Mucosa of descending colon (tissue), 3 donors: Measurements from ENCODE around the gene SIGLEC12. TPM values are rescaled to one million over a fixed set of nuclear protein-coding genes. Genes with fewer than 3 reads are reported as not detected.

ENCODE experiments used
- ATAC-seq: fragments of 200-7000 bp; cut with Tn5 transposase; one replicate; pipeline ENCODE4 v1.9.1; 2020; ENCODE audit warnings: mild to moderate bottlenecking, moderate library complexity
- DNase-seq, 3 donors: peaks; one replicate each; pipeline ENCODE4 v3.0.0-alpha.2; 2020
- H3K36me3 ChIP-seq: fragments of 200-600 bp; one replicate; pipeline ENCODE4 v1.8.0; 2021; ENCODE audit warnings: low read depth, mild to moderate bottlenecking
- H3K4me1 ChIP-seq: fragments of 200-600 bp; one replicate; pipeline ENCODE4 v1.8.0; 2021; ENCODE audit warnings: low read depth, mild to moderate bottlenecking
- H3K4me3 ChIP-seq: fragments of 200-600 bp; one replicate; pipeline ENCODE4 v1.8.0; 2021; ENCODE audit warnings: mild to moderate bottlenecking
- H3K9me3 ChIP-seq: fragments of 200-600 bp; one replicate; pipeline ENCODE4 v1.8.0; 2021; ENCODE audit warnings: mild to moderate bottlenecking
- intact Hi-C, 2 donors: fragments of 100-400 bp; cut with DNase I in 1 of 2; cut with micrococcal nuclease in 1 of 2; formaldehyde crosslinking; loops; one replicate each; pipeline versions ENCODE4 v1.11.0 to v1.11.1; 2022; cut with DNase I, micrococcal nuclease
- total RNA-seq, 3 donors: library from RNA; stranded (reverse); fragmentation: NEBNext Ultra II Directional in 2 of 3; extraction: Animal tissue kit (Norgen Biotek cat#: 25700) in 2 of 3; gene quantifications; one replicate each; pipeline versions ENCODE4 v1.2.1 to v1.2.4, GENCODE V29; 2021 to 2023
- TF ChIP-seq, protein P1 (sequence below): fragments of 200-600 bp; IDR thresholded peaks from one replicate; pipeline ENCODE4 v1.8.0; 2022; ENCODE audit warnings: antibody characterized with exemption, mild to moderate bottlenecking
- donor health status: DM: no; HTN: no; CAD: no; lungs with moderate emphysema.
- donor health status: DM: no; HTN: no; CAD: no.
- donor health status: DM: no; HTN: yes; CAD: no.

Gene SIGLEC12
- total RNA-seq, 3 donors from 2014 or later, result 0.22 to 1.5 TPM; not detected in 1

DNA sequence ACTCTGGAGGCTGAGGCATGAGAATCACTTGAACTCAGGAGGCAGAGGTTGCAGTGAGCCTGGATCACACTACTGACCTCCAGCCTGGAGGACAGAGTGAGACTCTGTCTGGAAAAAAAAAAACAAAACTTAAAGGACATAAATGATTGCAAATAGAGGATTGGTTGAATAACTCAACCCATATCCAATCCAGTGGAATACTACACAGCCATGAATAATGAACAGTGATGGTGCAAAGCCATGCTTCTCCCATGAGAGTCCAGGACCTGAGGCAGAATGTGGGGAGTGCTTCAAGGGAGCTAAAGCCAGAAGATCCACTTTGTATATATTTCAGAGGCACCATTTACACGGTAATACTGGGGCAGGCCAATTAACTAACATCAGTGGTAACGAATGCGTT is 25.4 kb downstream of the SIGLEC12 start:
- H3K4me1 ChIP-seq, result no peaks in the 10 kb centered on the region
- no peak for ATAC-seq
- intact Hi-C loops, result loop anchor here in 1 of 2 donors (5.0 kb wide), 1 partner anchor 181 kb away; no protein-coding TSS in a partner anchor
- TF ChIP-seq, protein P1, sequence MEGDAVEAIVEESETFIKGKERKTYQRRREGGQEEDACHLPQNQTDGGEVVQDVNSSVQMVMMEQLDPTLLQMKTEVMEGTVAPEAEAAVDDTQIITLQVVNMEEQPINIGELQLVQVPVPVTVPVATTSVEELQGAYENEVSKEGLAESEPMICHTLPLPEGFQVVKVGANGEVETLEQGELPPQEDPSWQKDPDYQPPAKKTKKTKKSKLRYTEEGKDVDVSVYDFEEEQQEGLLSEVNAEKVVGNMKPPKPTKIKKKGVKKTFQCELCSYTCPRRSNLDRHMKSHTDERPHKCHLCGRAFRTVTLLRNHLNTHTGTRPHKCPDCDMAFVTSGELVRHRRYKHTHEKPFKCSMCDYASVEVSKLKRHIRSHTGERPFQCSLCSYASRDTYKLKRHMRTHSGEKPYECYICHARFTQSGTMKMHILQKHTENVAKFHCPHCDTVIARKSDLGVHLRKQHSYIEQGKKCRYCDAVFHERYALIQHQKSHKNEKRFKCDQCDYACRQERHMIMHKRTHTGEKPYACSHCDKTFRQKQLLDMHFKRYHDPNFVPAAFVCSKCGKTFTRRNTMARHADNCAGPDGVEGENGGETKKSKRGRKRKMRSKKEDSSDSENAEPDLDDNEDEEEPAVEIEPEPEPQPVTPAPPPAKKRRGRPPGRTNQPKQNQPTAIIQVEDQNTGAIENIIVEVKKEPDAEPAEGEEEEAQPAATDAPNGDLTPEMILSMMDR, result no peak
- DNase-seq, result no peak
- H3K36me3 ChIP-seq, result no peaks in the 10 kb centered on the region
- no peak overlapping the region for H3K4me3 ChIP-seq
- H3K9me3 ChIP-seq, result no peaks in the 10 kb centered on the region

DNA sequence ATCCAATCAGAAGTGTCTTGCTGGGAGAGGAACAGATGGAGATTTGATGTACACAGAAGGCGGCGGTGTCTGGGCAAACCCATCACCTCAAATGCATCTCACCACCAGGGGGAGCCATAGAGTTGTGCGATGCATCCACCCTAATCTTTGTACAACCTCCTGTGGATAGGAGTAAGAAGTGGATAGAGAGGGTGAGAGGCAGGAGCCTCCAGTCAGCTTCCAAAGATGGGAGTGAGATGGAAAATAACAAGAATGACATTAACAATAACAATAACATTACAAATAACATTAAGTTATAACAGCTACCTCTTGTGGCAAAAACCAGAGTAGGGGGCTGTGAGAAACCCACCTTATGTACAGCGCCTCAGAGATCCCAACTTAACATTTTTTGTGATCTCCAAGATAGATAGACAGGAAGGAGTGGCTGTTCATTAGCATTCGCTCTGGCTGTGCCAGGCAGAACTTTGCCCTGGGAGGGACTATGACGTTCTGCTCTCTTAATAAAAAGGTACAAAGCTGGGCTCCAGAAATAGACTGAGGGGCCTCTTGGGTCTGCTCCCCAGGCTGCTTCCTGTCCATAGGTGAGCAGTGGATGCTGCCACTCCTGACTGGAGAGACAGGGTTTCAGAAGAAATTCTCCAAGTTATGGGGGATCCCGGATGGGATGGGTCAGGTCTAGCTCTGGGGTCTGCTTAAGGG is 28.4 kb downstream of the SIGLEC12 start:
- H3K36me3 ChIP-seq, result no peaks in the 10 kb centered on the region
- no peaks in the 10 kb centered on the region for H3K9me3 ChIP-seq
- no peak overlapping the region for H3K4me3 ChIP-seq
- ATAC-seq, result peak; percentile 88
- no peaks in the 10 kb centered on the region for H3K4me1 ChIP-seq
- TF ChIP-seq, protein P1, result peak; percentile 75
- DNase-seq, result peak in 2 of 3 donors; percentile 51 to 94
- intact Hi-C loops, result no loop called here

DNA sequence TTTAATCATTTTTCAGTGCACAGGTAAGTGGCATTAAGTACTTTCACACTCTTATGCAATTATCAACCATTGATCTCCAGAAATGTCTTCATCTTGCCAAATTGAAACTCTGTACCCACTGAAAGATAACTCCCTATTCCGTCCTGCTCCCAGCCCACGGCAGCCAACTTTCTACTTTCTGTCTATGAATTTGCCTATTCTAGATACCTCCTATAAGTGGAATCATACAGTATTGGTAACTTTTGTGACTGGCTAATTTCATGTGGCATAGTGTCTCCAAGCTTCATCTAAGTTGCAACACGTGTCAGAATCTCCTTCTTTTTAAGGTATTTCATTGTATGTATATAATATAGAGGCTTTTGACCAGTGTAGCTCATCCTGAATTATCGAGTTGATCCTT is 29.0 kb downstream of the SIGLEC12 start:
- DNase-seq, result no peak

DNA sequence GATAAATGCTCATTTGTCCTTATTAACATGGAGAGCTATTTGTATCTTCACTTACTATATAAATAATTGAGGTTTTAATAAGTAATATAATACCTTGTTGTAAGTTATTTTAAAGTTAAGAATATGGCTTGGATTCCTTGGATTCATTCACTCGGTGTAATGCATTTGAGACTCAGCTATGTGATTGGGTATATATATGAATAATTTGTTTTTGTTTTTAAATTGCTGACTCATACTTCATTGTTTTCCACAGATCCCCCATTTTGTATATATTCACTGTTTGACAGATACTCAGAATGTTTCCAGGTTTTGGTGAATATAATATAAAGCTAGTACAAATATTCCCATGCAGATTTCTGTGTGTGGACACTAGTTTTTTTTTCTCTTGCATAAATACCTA is 30.1 kb downstream of the SIGLEC12 start:
- TF ChIP-seq, protein P1, result no peak
- no peaks in the 10 kb centered on the region for H3K36me3 ChIP-seq
- H3K4me1 ChIP-seq, result no peaks in the 10 kb centered on the region
- intact Hi-C loops, result no loop called here
- no peak overlapping the region for H3K4me3 ChIP-seq
- no peak for ATAC-seq
- no peaks in the 10 kb centered on the region for H3K9me3 ChIP-seq
- DNase-seq, result no peak

More for the DNA sequence above, 29.0 kb downstream of the SIGLEC12 start:
- TF ChIP-seq, protein P1, result no peak
- Histone ChIP-seq H3K4me3 (no peak overlapping the region), H3K36me3 (no peaks in the 10 kb centered on the region), H3K4me1 (no peaks in the 10 kb centered on the region), H3K9me3 (no peaks in the 10 kb centered on the region)
- intact Hi-C loops, result no loop called here
- ATAC-seq, result no peak

DNA sequence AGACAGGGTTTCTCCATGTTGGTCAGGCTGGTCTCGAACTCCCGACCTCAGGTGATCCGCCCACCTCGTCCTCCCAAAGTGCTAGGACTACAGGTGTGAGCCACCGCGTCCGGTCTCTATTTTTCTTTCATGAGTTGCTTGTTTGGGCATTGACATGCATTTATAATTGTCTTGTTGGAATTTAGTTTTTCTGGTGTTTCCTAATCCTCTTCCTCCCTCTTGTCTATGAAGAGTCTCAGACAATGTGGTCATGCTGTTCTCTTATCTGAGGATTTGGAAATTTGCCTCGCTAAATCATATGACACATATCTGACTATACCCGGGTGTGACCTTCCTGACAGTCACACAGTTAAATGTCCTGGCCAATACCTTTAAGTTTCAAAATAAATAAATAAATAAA is 30.6 kb downstream of the SIGLEC12 start:
- TF ChIP-seq, protein P1, result no peak
- DNase-seq, result no peak

More for the DNA sequence above, 30.6 kb downstream of the SIGLEC12 start:
- Histone ChIP-seq H3K4me3 (no peak overlapping the region), H3K36me3 (no peaks in the 10 kb centered on the region), H3K9me3 (no peaks in the 10 kb centered on the region), H3K4me1 (no peaks in the 10 kb centered on the region)
- intact Hi-C loops, result no loop called here
- no peak for ATAC-seq
